GM12878 (cell line): Measurements from ENCODE around the gene SRPK2. TPM values are rescaled to one million over a fixed set of nuclear protein-coding genes. Genes with fewer than 3 reads are reported as not detected.
"Not testable (repeated sequence)": the region's sequence is repeated elsewhere in the genome, so short reads cannot be mapped to it uniquely, and the experiment has no call there.

Experiments used
- ATAC-seq: fragments of 200-7000 bp; cut with Tn5 transposase; 3 replicates; pipeline ENCODE4 v1.9.1; 2020; ENCODE audit warnings: mild to moderate bottlenecking, moderate library complexity
- BruUV-seq: library from RNA; stranded (reverse); fragments of 400-500 nt; replicated peaks from 2 replicates; lab custom pipeline; 2021; lab: Mats Ljungman, UMichigan
- CTCF ChIA-PET: fragments of 300-600 bp; sonication (Branson Sonifier 250); formaldehyde crosslinking; extraction: SDS; loops from one replicate; lab custom pipeline; 2021; ENCODE audit warnings: inconsistent platforms; lab: Yijun Ruan, JAX
- POLR2A ChIA-PET: fragments of 350-600 bp; formaldehyde crosslinking; extraction: SDS; loops from one replicate; lab custom pipeline; 2021; ENCODE audit warnings: inconsistent platforms; lab: Charles Lee
- RAD21 ChIA-PET: fragments of 300-600 bp; sonication (Branson Sonifier 250); formaldehyde crosslinking; loops from one replicate; lab custom pipeline; 2023; ENCODE audit warnings: antibody characterized with exemption; ENCODE audit not compliant: unreplicated experiment; lab: Charles Lee
- SMC1A ChIA-PET: fragments of 300-600 bp; sonication (Branson Sonifier 250); formaldehyde crosslinking; loops from one replicate; lab custom pipeline; 2023; ENCODE audit not compliant: unreplicated experiment, uncharacterized antibody; lab: Charles Lee
- DNase-seq: peaks from one replicate; pipeline ENCODE4 v3.0.0-alpha.2; 2011; ENCODE audit warnings: low read depth, low spot score
- FAIRE-seq: peaks from 3 replicates; lab custom pipeline; 2011; peaks lifted over from hg19 to GRCh38; lab: Jason Lieb, UNC
- H2AFZ ChIP-seq: 2 replicates; pipeline ENCODE4 v1.6.0; 2011; ENCODE audit warnings: low read depth, low read length, control low read depth; ENCODE audit not compliant: control insufficient read depth
- H3K27ac ChIP-seq: 2 replicates; pipeline ENCODE4 v1.5.1; 2011; ENCODE audit warnings: control low read depth; ENCODE audit not compliant: control insufficient read depth, insufficient read depth
- H3K27me3 ChIP-seq, 2 experiments: replicated peaks in 1 of 2; 2 replicates each; pipeline versions ENCODE4 v1.6.0 to v1.6.1; 2011; ENCODE audit warnings: low read length in 1 of 2; ENCODE audit not compliant: control insufficient read depth in 2 of 2, insufficient read depth in 2 of 2
- H3K36me3 ChIP-seq, 2 experiments: 2 replicates each; pipeline ENCODE4 v1.5.1; 2011; ENCODE audit warnings: low read length in 1 of 2; ENCODE audit not compliant: control insufficient read depth in 2 of 2, insufficient read depth in 2 of 2
- H3K4me1 ChIP-seq: 2 replicates; pipeline ENCODE4 v1.6.1; 2011; ENCODE audit warnings: mild to moderate bottlenecking, low read length, moderate library complexity, mixed read lengths; ENCODE audit not compliant: control insufficient read depth, insufficient read depth
- H3K4me2 ChIP-seq: 2 replicates; pipeline ENCODE4 v1.6.0; 2011; ENCODE audit warnings: control low read depth; ENCODE audit not compliant: control insufficient read depth, insufficient read depth
- H3K4me3 ChIP-seq: fragments of 200-600 bp; sonication (generic); 2 replicates; pipeline ENCODE4 v1.5.1; 2016
- H3K79me2 ChIP-seq: 2 replicates; pipeline ENCODE4 v1.6.0; 2011; ENCODE audit warnings: low read length; ENCODE audit not compliant: control insufficient read depth, insufficient read depth
- H3K9ac ChIP-seq: 2 replicates; pipeline ENCODE4 v1.8.0; 2011; ENCODE audit warnings: low read length, control low read depth, mixed read lengths; ENCODE audit not compliant: control insufficient read depth, insufficient read depth
- H3K9me3 ChIP-seq: replicated peaks from 3 replicates; pipeline ENCODE4 v1.5.1; 2011; ENCODE audit warnings: mild to moderate bottlenecking, low read length; ENCODE audit not compliant: control insufficient read depth, insufficient read depth
- H4K20me1 ChIP-seq: 2 replicates; pipeline ENCODE4 v1.6.0; 2011; ENCODE audit not compliant: control insufficient read depth, insufficient read depth
- ATF7 ChIP-seq: fragments of 450-650 bp; IDR thresholded peaks from 2 replicates; pipeline ENCODE4 v1.6.1; 2016; ENCODE audit warnings: low read depth, mild to moderate bottlenecking
- CEBPZ ChIP-seq: fragments of 150-350 bp; IDR thresholded peaks from 2 replicates; pipeline ENCODE4 v1.6.1; 2016; ENCODE audit warnings: low read depth, low read length
- IRF3 ChIP-seq: fragments of 450-650 bp; IDR thresholded peaks from 2 replicates; pipeline ENCODE4 v1.6.1; 2014; ENCODE audit warnings: mild to moderate bottlenecking
- IRF4 ChIP-seq: IDR thresholded peaks from 2 replicates; pipeline ENCODE4 v1.6.1; 2011; ENCODE audit warnings: low read depth, low read length
- KAT2A ChIP-seq: conservative IDR thresholded peaks from 2 replicates; pipeline ENCODE4 v1.6.1; 2011; ENCODE audit warnings: low read depth, low read length; ENCODE audit not compliant: control insufficient read depth
- KDM1A ChIP-seq: fragments of 200-600 bp; sonication (generic); IDR thresholded peaks from 2 replicates; pipeline ENCODE4 v1.6.1; 2016; ENCODE audit warnings: borderline replicate concordance
- NR2C1 ChIP-seq: fragments of 450-650 bp; IDR thresholded peaks from 2 replicates; pipeline ENCODE4 v1.6.1; 2017; ENCODE audit warnings: antibody characterized with exemption, mild to moderate bottlenecking, moderate library complexity
- POLR2AphosphoS2 ChIP-seq: IDR thresholded peaks from 2 replicates; pipeline ENCODE4 v1.6.1; 2011; ENCODE audit warnings: low read depth, mild to moderate bottlenecking, low read length, improper control_type of control experiment, moderate library complexity
- RAD51 ChIP-seq: fragments of 450-650 bp; IDR thresholded peaks from 2 replicates; pipeline ENCODE4 v1.6.1; 2016; ENCODE audit warnings: moderate library complexity, mild to moderate bottlenecking, inconsistent platforms
- RELB ChIP-seq: fragments of 450-650 bp; IDR thresholded peaks from 2 replicates; pipeline ENCODE4 v1.6.1; 2017; ENCODE audit warnings: low read depth, mild to moderate bottlenecking, moderate library complexity
- SIX5 ChIP-seq: IDR thresholded peaks from 2 replicates; pipeline ENCODE4 v1.6.1; 2011; ENCODE audit warnings: mild to moderate bottlenecking, low read depth, low read length, moderate library complexity; ENCODE audit not compliant: severe bottlenecking
- SMARCA5 ChIP-seq: fragments of 450-650 bp; IDR thresholded peaks from 2 replicates; pipeline ENCODE4 v1.6.1; 2017; ENCODE audit warnings: mild to moderate bottlenecking
- SRF ChIP-seq, 2 experiments: IDR thresholded peaks; 2 replicates each; pipeline ENCODE4 v1.6.1; 2011; ENCODE audit warnings: low read depth in 2 of 2, low read length in 2 of 2, mild to moderate bottlenecking in 1 of 2, moderate library complexity in 1 of 2
- ZNF274 ChIP-seq: IDR thresholded peaks from one replicate; pipeline ENCODE4 v1.8.0; 2011; ENCODE audit not compliant: insufficient read length, insufficient read depth
- WGBS: methylation state at CpG from one replicate; pipeline ENCODE4 v1.1.6; 2016; ENCODE audit warnings: low lambda C conversion rate; ENCODE audit not compliant: insufficient replicate concordance, insufficient coverage; ENCODE audit errors: missing lambda C conversion rate; 5-methylcytosine and 5-hydroxymethylcytosine counted together
- in situ Hi-C: fragments of 300-500 bp; cut with MboI; formaldehyde crosslinking; loops from 9 replicates; pipeline ENCODE4 v1.14.3; 2018; ENCODE audit warnings: mixed read lengths
- intact Hi-C: fragments of 100-400 bp; cut with micrococcal nuclease; formaldehyde crosslinking; loops from one replicate; pipeline ENCODE4 v1.14.2; 2022; ENCODE audit not compliant: unreplicated experiment
- polyA plus RNA-seq, 11 experiments: library from polyadenylated mRNA; depleted of rRNA in 4 of 11; unstranded in 6 of 11; stranded (reverse) in 5 of 11; fragments of >200 nt; fragmentation: Nextera tagmentation in 4 of 11; fragmentation: Illumina TruSeq in 1 of 11; extraction: Ambion mirVana in 4 of 11; extraction: Trizol in 1 of 11; gene quantifications; 1 replicate in 1 of 11; 2 replicates in 10 of 11; pipeline versions ENCODE4 v1.2.1 to v1.2.3, GENCODE V29; 2011 to 2016; ENCODE audit warnings: inconsistent platforms in 2 of 11, missing spikeins in 2 of 11, low read depth in 1 of 11
- total RNA-seq, 4 experiments: library from RNA; depleted of rRNA in 3 of 4; stranded (reverse); fragments of >200 nt in 3 of 4; fragmentation: Illumina TruSeq in 1 of 4; extraction: Trizol in 1 of 4; gene quantifications; 2 replicates each; pipeline versions ENCODE4 v1.2.1 to v1.2.3, GENCODE V29; 2013 to 2021

Gene SRPK2
- total and polyA plus RNA-seq, 10 of the 15 experiments (the other 5 are each of a cell fraction or from before 2014, with no cell fraction given) = 13.2 to 32.8 (median 24.5) TPM

- ChIA-PET CTCF (interaction anchor here (1.0 kb wide), 1 partner anchor 8 kb away, joined by 3 read pairs; no protein-coding TSS in a partner anchor), POLR2A (no interaction called here), SMC1A (interaction anchor here (1.4 kb wide), 1 partner anchor 11 kb away, joined by 4 read pairs; no protein-coding TSS in a partner anchor), RAD21 (no interaction called here)
- Histone ChIP-seq H3K36me3 (no peaks in the 10 kb centered on the region), H4K20me1 (no peaks in the 10 kb centered on the region), H3K79me2 (no peaks in the 10 kb centered on the region), H3K9me3 (no peaks in the 10 kb centered on the region; the same call in 2 of the 3 replicates), H2AFZ (no peak overlapping the region), H3K27ac (no peak overlapping the region), H3K4me2 (no peak overlapping the region), H3K27me3 (no peaks in the 10 kb centered on the region), H3K4me1 (no peaks in the 10 kb centered on the region), H3K4me3 (no peak overlapping the region), H3K9ac (no peak overlapping the region)
- FAIRE-seq = no peak
- in situ Hi-C loops (no loop called here), intact Hi-C loops (no loop called here)
- whole genome bisulfite sequencing = 95% methylated on average over 1 of the region's 1 CpG
- BruUV-seq = no TSS peak
- ATAC-seq = no peak
- DNase-seq = no peak
- TF ChIP-seq IRF4 (no peak), IRF3 (no peak), RELB (no peak), SMARCA5 (no peak), POLR2AphosphoS2 (no peak), NR2C1 (no peak), ATF7 (no peak), KAT2A (no peak), CEBPZ (no peak), RAD51 (no peak), SRF (IDR thresholded peaks at IDR 0.05; ENCODE audit: low read depth in 2 of 2, low read length in 2 of 2) (no peak), ZNF274 (no peak), SIX5 (no peak), KDM1A (no peak)
These were observed 49.5 kb upstream of the SRPK2 start for GRCh38 chr7:105438254-105438653.

- H3K4me3 ChIP-seq, H2AFZ ChIP-seq, H4K20me1 ChIP-seq, RAD21 ChIA-PET, SMC1A ChIA-PET, H3K79me2 ChIP-seq, H3K27me3 ChIP-seq, H3K36me3 ChIP-seq, H3K9ac ChIP-seq, DNase-seq, BruUV-seq, in situ Hi-C loops, H3K9me3 ChIP-seq, CTCF ChIA-PET, H3K4me1 ChIP-seq, FAIRE-seq, intact Hi-C loops, POLR2A ChIA-PET, H3K4me2 ChIP-seq, ATAC-seq, H3K27ac ChIP-seq: not testable (repeated sequence)
- 65% methylated on average over 6 of the region's 6 CpGs for WGBS
These were observed 48.6 kb upstream of the SRPK2 start for GRCh38 chr7:105437356-105437755.
